GM15510 (cell line): Measurements from ENCODE around the gene SLC35B4.

Experiments
- POLR2A ChIP-seq: IDR thresholded peaks from 3 replicates; pipeline ENCODE4 v1.6.1; 2011; ENCODE audit warnings: borderline replicate concordance; ENCODE audit not compliant: insufficient read length; ENCODE audit errors: extremely low read depth

The SLC35B4 gene

DNA sequence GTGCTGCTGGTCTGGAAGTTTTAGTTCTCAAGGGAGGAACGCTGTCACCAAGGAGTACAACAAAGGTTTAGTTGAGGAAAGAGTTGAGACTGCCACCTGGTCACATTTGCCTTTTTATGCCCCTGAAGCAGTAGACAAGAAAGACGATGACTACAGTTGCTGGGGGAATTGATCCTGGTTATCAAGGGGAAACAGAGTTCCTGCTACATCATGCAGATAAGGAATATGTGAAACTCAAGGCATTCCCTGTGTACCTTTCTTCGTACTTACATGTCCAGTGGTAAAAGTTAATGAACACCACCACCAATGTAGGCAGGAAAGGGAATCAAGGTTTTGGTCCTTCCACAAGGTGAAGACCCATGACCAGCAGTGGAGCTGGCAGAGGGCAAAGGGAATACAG lies 31.8 kb downstream of the SLC35B4 start:
- no peak for TF ChIP-seq POLR2A

DNA sequence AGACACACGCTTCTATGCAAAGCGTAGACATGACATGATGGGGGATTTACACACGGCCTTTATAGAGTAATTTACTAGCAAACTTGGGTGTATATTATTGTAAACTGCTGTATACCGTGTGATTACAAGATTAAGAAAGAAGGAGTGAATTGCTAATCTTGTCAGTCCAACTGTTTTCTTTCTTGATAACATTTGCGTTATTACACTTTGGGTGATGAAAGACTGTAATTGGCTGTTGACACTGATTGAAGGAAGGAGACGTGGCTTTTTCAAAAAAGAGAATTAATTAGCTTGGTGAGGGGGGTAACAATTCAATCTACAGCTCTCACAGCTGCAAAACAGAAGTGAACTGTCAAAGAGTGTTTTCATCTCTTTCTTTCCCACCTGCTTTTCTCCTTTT lies 32.7 kb downstream of the SLC35B4 start:
- no peak for TF ChIP-seq POLR2A

DNA sequence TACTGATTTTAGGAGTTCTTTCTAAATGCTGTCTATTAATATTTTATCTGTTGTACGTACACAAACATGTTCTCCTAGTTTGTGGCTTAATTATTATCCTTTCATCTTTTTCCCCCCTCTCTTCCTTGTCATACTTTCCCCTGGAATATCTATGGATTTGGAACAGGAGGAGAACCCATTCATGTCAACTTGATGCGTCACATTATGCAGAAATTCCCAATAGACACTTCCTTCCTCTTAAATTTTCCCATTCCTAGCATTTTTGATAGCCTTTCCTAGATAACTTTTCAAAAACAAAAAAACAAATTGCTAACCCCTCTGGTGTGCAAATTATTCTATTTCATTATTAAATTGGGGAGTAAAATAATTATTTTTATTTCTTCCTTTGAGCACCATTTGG lies 36.2 kb downstream of the SLC35B4 start:
- no peak for TF ChIP-seq POLR2A

DNA sequence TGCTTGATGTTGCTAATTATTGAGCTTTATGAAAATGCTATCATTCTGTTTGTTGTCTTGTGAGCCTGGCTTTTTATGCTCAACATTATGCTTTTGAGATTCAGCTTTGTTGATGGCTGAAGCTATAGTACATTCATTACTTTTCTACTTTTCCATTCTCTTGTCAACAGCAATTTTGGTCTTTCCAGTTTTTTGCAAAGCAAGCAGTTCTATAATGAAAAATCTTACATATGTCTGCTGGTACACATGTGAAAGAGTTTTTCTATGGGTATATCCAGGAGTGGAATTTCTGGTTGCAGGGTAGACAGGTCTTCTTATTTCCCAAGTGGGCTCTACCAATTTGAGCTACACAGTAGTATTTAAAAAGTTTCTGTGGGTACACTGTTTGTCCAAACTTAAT lies 36.8 kb downstream of the SLC35B4 start:
- TF ChIP-seq POLR2A, result no peak

DNA sequence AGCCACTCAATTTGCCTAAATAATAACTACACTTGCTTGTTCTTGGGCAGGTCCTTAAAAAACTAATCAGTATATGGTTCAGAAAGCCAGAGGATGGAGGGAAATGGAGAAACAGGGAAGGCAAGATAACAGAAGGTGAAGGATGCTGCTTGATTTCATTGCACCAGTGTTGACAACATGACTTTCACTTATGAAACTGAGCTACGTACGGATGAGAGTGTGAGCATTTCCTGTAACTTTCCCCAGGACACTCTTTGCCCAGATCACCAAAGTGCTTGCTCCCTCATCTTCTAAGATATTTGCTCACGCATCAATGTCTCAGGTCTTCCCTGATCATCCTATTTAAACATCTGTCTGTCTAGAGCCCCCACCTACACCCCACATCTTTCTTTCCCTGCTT lies 37.4 kb downstream of the SLC35B4 start:
- TF ChIP-seq POLR2A, result no peak

DNA sequence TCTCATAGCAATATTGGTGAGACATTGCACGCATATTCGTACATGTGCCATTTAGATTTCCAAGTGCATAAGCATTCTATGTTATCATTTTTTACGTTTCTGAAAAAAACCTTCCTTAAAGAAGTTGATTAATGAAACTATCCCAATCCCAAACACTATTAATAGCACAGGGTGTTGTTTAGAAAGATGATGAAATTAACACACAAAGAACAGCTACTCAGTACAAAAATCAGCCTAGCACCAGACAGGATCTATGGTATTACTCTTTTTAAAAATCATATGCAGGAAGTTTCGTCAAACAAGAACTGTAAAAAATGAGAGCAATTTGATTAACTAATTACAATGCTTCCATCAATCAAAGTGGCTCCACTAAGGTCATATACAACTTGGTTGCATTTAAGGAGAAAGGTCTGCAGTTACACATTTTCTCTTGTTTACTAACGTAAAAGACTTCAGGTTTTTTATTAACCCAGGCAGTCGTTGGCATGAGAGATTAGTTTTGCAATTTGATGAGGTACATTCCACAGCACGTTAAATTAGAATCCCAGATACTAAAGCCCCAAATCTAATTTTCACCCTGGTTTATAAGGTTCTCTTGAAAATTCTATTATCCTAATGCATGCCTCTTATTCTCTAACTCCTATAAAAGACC lies 38.1 kb downstream of the SLC35B4 start:
- no peak for TF ChIP-seq POLR2A

DNA sequence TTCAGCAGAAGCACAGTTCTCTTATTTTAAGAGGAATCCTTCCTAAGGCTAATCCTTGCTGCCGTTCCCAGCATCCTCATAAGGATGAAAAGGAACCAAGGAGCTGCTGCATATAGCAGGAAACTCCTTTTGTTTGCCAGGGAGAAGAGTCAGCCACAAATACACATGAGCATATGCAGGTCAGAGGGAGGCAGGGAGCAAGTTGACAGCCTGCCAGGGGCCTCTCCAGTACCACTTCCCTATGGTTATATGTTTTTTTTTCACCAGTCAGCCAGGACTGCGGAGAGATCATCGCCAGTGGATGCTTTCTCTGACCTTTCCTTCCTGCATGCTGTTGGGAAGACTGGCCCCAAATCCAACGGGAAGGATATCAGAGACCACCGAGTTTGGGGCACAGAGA lies 39.8 kb downstream of the SLC35B4 start:
- TF ChIP-seq POLR2A, result no peak

DNA sequence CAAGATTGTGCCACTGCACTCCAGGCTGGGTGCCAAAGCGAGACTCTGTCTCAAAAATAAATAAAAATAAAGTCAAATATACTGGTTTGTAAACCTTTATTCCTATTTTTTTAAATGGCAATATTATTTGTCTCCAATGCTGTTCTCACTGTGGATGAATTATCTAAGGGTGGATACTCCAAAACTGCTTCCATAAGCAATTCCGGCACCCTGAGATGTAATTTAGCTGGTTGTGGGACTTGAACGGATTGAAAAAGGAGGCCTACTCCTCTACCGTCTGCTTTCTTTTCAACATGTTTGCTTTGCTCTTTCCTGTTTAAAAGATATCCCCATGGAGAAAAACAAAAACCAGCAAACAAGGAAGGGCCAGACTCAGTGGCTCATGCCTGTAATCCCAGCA lies 54.4 kb downstream of the SLC35B4 start:
- no peak for TF ChIP-seq POLR2A

DNA sequence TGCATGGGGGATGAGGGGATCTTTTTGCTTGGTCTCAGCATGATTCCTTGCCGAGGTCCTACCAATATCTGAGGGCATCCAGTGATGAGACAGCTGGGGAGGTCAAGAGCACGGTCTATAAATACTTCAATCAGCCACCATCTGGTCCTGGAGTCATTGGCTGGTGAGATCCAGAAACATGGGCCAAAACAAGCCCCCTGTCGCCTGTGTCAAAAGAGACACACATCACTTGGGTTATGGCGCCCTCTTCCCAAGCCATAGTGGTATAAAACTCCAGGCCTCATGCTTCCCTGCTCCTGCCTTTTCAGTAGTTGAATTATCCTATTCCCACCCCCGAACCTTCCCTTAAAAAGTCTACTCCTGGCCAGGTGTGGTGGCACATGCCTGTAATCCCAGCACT lies 60.9 kb downstream of the SLC35B4 start:
- TF ChIP-seq POLR2A, result no peak

DNA sequence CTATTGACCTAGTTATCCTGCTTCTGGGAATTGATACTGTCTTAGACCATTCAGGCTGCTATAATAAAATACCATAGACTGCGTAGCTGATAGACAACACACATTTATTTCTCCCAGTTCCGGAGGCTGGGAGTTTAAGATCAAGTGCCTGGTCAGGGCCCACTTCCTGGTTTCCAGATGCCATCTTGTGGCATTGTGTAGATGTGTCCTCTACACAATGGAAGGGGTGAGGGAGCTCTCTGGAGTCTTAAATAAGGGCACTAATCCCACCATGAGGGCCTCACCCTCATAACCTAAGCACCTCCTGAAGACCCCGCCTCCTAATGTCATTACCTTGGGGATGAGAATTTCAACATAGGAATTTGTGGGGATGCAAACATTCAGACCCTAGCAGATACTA lies 62.4 kb downstream of the SLC35B4 start:
- no peak for TF ChIP-seq POLR2A

DNA sequence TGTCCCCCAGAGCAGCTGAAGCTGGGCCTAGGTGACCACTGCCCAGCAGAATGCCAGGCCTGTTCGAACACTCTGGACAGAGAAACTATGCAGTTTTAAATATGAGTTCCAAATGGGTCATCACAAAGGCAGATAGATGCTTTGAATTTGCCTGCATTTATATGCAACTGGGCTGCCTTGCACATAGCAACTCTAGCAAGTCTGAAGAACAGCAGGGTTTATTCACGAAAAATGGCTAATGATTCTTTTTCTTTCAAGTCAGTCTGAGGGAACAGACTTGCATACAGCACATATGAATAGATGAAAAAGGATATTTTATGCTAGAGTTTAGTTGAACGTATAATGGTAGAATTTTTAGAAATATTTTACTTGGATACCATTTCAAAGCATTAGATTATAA lies 68.5 kb downstream of the SLC35B4 start:
- no peak for TF ChIP-seq POLR2A

DNA sequence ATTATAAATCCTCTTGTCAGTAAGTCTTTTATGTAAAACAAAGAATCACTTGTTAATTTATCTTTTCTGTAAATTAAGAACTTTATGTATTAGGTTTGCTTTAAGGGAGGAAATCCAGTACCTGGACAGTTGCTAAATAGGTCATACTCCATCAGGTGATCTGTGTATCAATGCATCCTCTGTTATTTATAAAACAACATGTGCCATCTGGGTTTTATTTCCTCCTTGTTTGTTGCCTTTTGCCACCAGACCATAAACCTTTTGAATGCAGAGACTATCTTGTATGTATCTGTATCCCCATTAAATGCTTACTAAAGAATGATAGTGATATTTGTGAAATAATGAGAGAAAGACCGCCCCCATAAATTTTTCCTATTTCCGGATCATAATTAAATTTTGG lies 70.0 kb downstream of the SLC35B4 start:
- no peak for TF ChIP-seq POLR2A

DNA sequence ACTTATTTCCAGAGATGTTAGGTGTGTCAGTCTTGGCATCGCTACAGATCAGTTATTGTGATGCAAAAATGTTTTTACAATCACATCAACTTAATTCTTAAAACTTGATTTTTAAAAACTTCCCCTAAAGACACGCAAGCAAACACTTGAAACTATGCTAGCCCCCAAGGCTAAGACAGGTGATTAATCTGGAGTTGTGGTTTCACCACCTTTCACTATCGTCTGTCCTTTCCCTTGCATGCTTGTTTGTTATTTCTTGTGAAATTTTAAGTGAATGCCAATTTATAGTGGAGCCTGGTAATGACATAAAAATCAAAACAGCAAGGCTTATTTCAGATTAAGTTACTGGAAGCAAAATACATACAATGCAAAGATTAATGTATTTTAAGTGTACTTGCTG lies 70.4 kb downstream of the SLC35B4 start:
- no peak for TF ChIP-seq POLR2A

DNA sequence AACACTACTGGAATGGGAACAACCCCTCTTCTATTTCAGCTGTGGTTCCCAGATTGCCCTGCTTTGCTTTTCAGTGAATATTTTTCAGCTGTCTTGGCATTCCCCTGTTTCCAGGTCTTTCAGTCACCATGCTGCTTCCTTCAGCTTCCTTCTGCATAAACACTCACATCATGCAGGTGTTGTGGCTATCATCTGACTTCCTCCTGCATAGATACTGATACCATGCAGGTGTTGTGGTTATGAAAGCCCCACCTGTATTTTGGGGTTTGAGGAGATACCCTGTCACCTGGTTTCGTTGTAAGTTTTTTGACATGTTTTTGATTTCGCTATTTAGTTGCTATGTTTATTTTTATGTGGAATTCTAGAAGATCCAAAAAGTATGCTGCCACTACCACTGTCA lies 71.5 kb downstream of the SLC35B4 start:
- no peak for TF ChIP-seq POLR2A
